ENCODE data around the gene TPRN.

TPRN gene

DNA sequence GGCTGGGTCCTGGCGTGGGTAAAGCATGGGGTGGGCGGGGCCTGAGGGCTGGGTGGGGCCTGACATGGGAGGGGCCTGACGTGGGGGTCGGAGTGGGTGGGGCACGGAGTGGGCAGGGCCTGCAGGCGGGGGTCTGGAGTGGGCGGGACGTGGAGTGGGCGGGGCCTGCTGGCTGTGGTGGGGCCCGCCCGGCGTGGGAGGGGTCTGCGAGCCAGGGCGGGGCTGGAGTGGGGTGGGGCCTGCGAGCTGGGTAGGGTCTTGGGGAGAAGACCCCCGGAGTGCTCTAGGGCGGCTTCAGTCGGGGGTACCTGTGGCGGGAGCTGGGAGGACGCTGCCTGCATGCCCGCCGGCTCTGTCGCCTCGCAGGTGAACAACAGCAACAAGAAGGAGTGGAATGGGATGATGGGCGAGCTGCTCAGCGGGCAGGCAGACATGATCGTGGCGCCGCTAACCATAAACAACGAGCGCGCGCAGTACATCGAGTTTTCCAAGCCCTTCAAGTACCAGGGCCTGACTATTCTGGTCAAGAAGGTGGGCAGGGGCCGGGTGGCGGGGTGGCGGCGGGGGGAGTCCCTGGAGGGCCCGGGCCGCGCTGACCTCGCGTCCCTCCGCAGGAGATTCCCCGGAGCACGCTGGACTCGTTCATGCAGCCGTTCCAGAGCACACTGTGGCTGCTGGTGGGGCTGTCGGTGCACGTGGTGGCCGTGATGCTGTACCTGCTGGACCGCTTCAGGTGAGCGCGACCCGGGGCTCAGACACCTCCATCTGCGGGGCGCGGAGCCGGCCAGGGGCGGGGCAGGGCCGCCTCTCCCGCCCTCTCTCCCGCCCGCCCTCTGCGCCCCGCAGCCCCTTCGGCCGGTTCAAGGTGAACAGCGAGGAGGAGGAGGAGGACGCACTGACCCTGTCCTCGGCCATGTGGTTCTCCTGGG is 38.7 kb downstream of the TPRN start:
- peak; percentile 34 for DNase-seq
- Mint-ChIP-seq H3K9me3 (no peaks in the 10 kb centered on the region), H3K4me3 (no peak overlapping the region), H3K4me1 (no peaks in the 10 kb centered on the region), H3K27me3 (ENCODE audit: low read depth, poor library complexity) (peaks cover 100% of the 10 kb centered on the region), H3K27ac (no peak overlapping the region), H3K36me3 (ENCODE audit: low read depth) (no peaks in the 10 kb centered on the region)
- TF ChIP-seq, protein P1, sequence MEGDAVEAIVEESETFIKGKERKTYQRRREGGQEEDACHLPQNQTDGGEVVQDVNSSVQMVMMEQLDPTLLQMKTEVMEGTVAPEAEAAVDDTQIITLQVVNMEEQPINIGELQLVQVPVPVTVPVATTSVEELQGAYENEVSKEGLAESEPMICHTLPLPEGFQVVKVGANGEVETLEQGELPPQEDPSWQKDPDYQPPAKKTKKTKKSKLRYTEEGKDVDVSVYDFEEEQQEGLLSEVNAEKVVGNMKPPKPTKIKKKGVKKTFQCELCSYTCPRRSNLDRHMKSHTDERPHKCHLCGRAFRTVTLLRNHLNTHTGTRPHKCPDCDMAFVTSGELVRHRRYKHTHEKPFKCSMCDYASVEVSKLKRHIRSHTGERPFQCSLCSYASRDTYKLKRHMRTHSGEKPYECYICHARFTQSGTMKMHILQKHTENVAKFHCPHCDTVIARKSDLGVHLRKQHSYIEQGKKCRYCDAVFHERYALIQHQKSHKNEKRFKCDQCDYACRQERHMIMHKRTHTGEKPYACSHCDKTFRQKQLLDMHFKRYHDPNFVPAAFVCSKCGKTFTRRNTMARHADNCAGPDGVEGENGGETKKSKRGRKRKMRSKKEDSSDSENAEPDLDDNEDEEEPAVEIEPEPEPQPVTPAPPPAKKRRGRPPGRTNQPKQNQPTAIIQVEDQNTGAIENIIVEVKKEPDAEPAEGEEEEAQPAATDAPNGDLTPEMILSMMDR (IDR thresholded peaks at IDR 0.05): no peak

DNA sequence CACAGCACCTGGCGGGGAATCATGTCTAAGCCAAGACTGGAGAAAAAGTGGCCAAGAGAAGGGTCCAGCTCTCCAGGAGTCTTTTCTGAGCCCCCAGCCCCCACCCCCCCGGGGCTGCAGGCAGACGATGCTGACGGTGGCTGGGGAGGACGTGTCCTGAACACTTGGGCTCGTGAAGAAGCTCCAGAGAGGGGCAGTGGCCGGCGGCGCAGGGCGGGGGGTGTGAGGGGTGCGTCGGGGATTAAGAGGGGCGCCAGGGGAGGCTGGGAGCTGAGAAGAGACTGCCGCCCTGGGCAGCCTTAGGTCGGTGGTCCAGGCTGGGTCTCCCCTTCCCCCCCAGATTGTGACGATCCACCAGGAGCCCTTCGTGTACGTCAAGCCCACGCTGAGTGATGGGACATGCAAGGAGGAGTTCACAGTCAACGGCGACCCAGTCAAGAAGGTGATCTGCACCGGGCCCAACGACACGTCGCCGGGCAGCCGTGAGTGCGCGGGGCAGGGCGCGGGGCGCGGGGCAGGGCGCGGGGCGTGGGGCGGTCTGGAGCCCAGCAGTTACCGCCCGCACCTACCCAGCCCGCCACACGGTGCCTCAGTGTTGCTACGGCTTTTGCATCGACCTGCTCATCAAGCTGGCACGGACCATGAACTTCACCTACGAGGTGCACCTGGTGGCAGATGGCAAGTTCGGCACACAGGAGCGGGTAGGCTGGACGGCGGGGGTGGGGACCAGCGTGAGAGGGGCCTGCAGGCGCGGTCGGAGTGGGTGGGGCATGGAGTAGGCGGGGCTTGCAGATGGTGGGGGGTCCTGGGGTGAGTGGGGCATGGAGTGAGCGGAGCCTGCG is 39.6 kb downstream of the TPRN start:
- Mint-ChIP-seq H3K4me3 (no peak overlapping the region), H3K36me3 (ENCODE audit: low read depth) (no peaks in the 10 kb centered on the region), H3K4me1 (no peaks in the 10 kb centered on the region), H3K27ac (no peak overlapping the region), H3K9me3 (no peaks in the 10 kb centered on the region), H3K27me3 (ENCODE audit: low read depth, poor library complexity) (peaks cover 100% of the 10 kb centered on the region)
- no peak for DNase-seq
- TF ChIP-seq, protein P1 (IDR thresholded peaks at IDR 0.05): no peak

DNA sequence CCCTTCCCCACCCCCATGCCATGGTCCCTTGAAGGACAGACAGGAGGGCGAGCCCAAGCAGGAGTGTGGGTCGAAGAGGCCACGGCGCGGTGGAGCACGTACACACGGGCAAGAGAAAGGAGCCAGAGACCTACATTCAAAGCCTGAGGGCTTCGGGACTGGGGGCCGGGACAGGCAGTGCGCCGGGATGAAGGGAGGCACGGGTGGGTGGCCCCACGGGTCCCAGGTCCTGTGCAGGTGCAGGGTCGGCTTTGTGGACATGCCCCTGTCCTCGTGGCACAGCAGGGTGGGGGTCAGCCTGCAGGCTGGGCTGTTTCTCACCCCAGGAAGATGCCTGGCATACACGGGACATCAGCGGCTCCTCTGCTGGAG is 40.5 kb downstream of the TPRN start:
- H3K27ac Mint-ChIP-seq: no peak overlapping the region
- no peaks in the 10 kb centered on the region for H3K36me3 Mint-ChIP-seq (ENCODE audit: low read depth)
- TF ChIP-seq, protein P1 (IDR thresholded peaks at IDR 0.05): no peak
- no peak overlapping the region for H3K4me3 Mint-ChIP-seq
- H3K27me3 Mint-ChIP-seq (ENCODE audit: low read depth, poor library complexity): peaks cover 100% of the 10 kb centered on the region
- no peaks in the 10 kb centered on the region for H3K9me3 Mint-ChIP-seq
- H3K4me1 Mint-ChIP-seq: no peaks in the 10 kb centered on the region
- no peak for DNase-seq

DNA sequence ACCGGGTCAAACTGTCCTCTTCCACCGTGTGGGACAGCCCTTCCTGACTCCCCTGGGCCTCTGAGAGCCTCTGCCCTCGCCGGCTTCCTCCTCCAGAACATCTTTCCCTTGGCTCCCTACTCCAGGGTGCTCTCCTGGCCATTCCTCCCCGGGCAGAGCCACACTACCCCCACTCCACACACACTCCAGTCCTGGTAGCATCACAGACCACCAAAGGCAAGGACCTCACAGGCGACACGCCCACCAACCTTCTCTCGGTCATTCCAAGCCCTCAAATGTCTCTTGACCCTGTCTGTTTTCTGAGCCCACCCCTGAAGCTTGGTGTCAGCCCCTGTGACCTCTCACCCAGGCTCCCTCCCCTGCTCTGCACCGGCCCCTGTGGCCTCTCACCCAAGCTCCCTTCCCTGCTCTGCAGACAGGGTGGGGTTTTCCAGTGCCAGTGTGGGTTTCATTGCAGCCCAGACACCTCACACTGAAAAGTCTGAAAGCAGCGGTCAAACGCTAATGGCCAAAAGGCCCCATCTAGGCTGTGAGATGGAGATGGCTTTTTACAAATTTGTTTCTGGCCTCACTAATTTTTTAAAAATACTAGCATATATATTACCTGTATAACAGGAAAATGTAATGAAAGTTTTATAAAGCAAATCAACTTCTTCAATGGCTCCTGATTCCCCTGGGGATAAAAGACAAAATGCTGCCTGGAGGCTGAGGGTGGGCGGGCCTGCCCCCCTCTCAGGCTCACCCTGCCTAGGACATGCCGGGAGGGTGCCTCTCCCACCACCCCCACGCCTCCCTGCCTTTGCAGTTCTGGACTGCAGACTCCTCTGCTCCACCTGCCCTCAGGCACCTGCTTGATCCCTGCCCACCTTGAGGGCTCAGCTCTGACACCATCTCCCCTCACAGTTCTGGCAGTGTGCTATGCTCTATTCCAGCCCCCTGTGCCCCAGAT is 41.2 kb downstream of the TPRN start:
- Mint-ChIP-seq H3K36me3 (ENCODE audit: low read depth) (no peaks in the 10 kb centered on the region), H3K27me3 (ENCODE audit: low read depth, poor library complexity) (peaks cover 100% of the 10 kb centered on the region), H3K4me3 (no peak overlapping the region), H3K4me1 (no peaks in the 10 kb centered on the region), H3K27ac (no peak overlapping the region), H3K9me3 (no peaks in the 10 kb centered on the region)
- TF ChIP-seq, protein P1 (IDR thresholded peaks at IDR 0.05): no peak
- DNase-seq: no peak

DNA sequence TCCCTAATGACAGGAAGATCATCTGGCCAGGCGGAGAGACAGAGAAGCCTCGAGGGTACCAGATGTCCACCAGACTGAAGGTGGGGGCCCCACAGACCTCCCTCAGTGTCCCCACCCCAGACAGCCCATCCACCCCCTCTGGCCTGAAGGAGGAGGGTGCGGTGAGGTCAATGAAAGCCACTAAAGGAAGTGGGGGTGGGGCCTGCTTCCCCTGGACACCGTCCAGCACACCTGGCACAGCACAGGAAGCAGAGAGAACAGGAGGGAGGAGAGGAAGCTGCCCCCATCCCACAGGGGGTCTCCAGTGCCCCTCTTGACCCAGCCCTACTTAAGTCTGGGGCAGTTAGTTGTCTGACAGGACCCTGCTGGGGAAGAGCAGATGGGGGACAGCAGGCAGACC is 41.9 kb downstream of the TPRN start:
- no peak overlapping the region for H3K27ac Mint-ChIP-seq
- H3K4me1 Mint-ChIP-seq: no peaks in the 10 kb centered on the region
- no peaks in the 10 kb centered on the region for H3K36me3 Mint-ChIP-seq (ENCODE audit: low read depth)
- TF ChIP-seq, protein P1 (IDR thresholded peaks at IDR 0.05): no peak
- H3K9me3 Mint-ChIP-seq: no peaks in the 10 kb centered on the region
- peaks cover 94% of the 10 kb centered on the region for H3K27me3 Mint-ChIP-seq (ENCODE audit: low read depth, poor library complexity)
- no peak overlapping the region for H3K4me3 Mint-ChIP-seq
- no peak for DNase-seq
